Measurements from ENCODE around the gene CAMSAP1.

CAMSAP1 gene

GRCh38 chr9:135771401-135772051 is 135.8 kb downstream of the CAMSAP1 start:
- no peak for DNase-seq

- no peak for DNase-seq
Observed at GRCh38 chr9:135770771-135771170, 136.6 kb downstream of the CAMSAP1 start.

GRCh38 chr9:135770203-135770535 is 137.2 kb downstream of the CAMSAP1 start:
- no peak for DNase-seq

GRCh38 chr9:135769489-135770202 is 137.7 kb downstream of the CAMSAP1 start:
- DNase-seq: no peak

- DNase-seq: no peak
Observed at GRCh38 chr9:135768516-135769218, 138.7 kb downstream of the CAMSAP1 start.

- no peak for DNase-seq
Observed at GRCh38 chr9:135766707-135767106, 140.6 kb downstream of the CAMSAP1 start.

- no peak for DNase-seq
Observed at GRCh38 chr9:135766251-135766650, 141.1 kb downstream of the CAMSAP1 start.

- DNase-seq: no peak
Observed at GRCh38 chr9:135765416-135765815, 141.9 kb downstream of the CAMSAP1 start.

- DNase-seq: no peak
Observed at GRCh38 chr9:135764731-135765130, 142.6 kb downstream of the CAMSAP1 start.

- DNase-seq: no peak
Observed at GRCh38 chr9:135763716-135764446, 143.5 kb downstream of the CAMSAP1 start.

GRCh38 chr9:135762921-135763320 is 144.4 kb downstream of the CAMSAP1 start:
- DNase-seq: no peak

GRCh38 chr9:135761845-135762168 is 145.5 kb downstream of the CAMSAP1 start:
- no peak for DNase-seq

- no peak for DNase-seq
Observed at GRCh38 chr9:135761150-135761844, 146.0 kb downstream of the CAMSAP1 start.

GRCh38 chr9:135760465-135760864 is 146.9 kb downstream of the CAMSAP1 start:
- DNase-seq: no peak

- DNase-seq: no peak
Observed at GRCh38 chr9:135759676-135760300, 147.6 kb downstream of the CAMSAP1 start.

GRCh38 chr9:135758870-135759269 is 148.5 kb downstream of the CAMSAP1 start:
- no peak for DNase-seq
